Pancreas (tissue), 10 donors: ENCODE measurements around the gene SNCB. TPM values are rescaled to one million over a fixed set of nuclear protein-coding genes. Genes with fewer than 3 reads are reported as not detected.
A peak's percentile ranks its signal among the peaks of the same experiment; 100 is the strongest.

ENCODE experiments used
- ATAC-seq, 4 donors: fragments of 200-7000 bp; cut with Tn5 transposase; one replicate each; pipeline versions ENCODE4 v1.8.0 to v1.9.1; 2020; ENCODE audit warnings: mild to moderate bottlenecking in 4 of 4, moderate library complexity in 4 of 4
- DNase-seq, 6 donors: peaks; one replicate each; pipeline ENCODE4 v3.0.0-alpha.2; 2020
- FAIRE-seq: peaks from 2 replicates; lab custom pipeline; 2012; peaks lifted over from hg19 to GRCh38; lab: Jason Lieb, UNC
- H3K27ac ChIP-seq, 4 donors: fragments of 200-600 bp; sonication (generic); 1 replicate in 3 of 4; 2 replicates in 1 of 4; pipeline versions ENCODE4 v1.5.0 to v1.8.0; 2020
- H3K27me3 ChIP-seq, 4 donors: fragments of 200-600 bp; one replicate each; pipeline ENCODE4 v1.8.0; 2021
- H3K36me3 ChIP-seq, 3 donors: fragments of 200-600 bp; sonication (generic) in 1 of 3; one replicate each; pipeline versions ENCODE4 v1.5.0 to v1.8.0; 2020 to 2021
- H3K4me1 ChIP-seq, 3 donors: fragments of 200-600 bp; one replicate each; pipeline ENCODE4 v1.8.0; 2021
- H3K4me3 ChIP-seq, 4 donors: fragments of 200-600 bp; sonication (generic) in 2 of 4; one replicate each; pipeline versions ENCODE4 v1.5.0 to v1.8.0; 2020 to 2021
- H3K9me3 ChIP-seq, 4 donors: fragments of 200-600 bp; one replicate each; pipeline ENCODE4 v1.8.0; 2021
- WGBS, 2 donors: extraction: QIAGEN DNeasy Blood & Tissue Kit; methylation state at CpG; one replicate each; pipeline ENCODE4 v1.1.7; 2013; 5-methylcytosine and 5-hydroxymethylcytosine counted together
- intact Hi-C, 3 donors: fragments of 100-400 bp; cut with DNase I; formaldehyde crosslinking; loops; one replicate each; pipeline versions ENCODE4 v1.11.1 to v1.14.2; 2022
- polyA plus RNA-seq, 2 donors: library from polyadenylated mRNA; stranded (reverse); fragments of 200-250 nt; gene quantifications; one replicate each; pipeline ENCODE4 v1.2.3, GENCODE V29; 2013
- total RNA-seq, 6 donors: library from RNA; stranded (reverse); fragmentation: NEBNext Ultra II Directional in 4 of 6; extraction: Animal tissue kit (Norgen Biotek cat#: 25700) in 4 of 6; gene quantifications; one replicate each; pipeline versions ENCODE4 v1.2.1 to v1.2.4, GENCODE V29; 2021 to 2023
- TF ChIP-seq, protein P1 (sequence below), 4 donors: fragments of 200-600 bp; sonication (generic) in 3 of 4; IDR thresholded peaks; one replicate each; pipeline versions ENCODE4 v1.5.0 to v1.8.0; 2021; ENCODE audit warnings: antibody characterized with exemption in 4 of 4
- donor health status: healthy with polysubstance abuse.
- donor health status: DM: no; HTN: no; CAD: no; lungs with moderate emphysema.
- donor health status: DM: no; HTN: no; CAD: no.
- donor health status: control.
- donor health status: control.
- donor health status: Bipolar disorder and iron deficiency.
- donor health status: DM: yes; HTN: yes; CAD: no.
- donor health status: DM: no; HTN: no; CAD: no.
- donor health status: DM: no; HTN: no; CAD: no.
- donor health status: DM: yes; HTN: yes; CAD: no.

Gene SNCB
- total and polyA plus RNA-seq, 8 donors, result 0.14 to 6.6 (median 0.40) TPM; not detected in 1

DNA sequence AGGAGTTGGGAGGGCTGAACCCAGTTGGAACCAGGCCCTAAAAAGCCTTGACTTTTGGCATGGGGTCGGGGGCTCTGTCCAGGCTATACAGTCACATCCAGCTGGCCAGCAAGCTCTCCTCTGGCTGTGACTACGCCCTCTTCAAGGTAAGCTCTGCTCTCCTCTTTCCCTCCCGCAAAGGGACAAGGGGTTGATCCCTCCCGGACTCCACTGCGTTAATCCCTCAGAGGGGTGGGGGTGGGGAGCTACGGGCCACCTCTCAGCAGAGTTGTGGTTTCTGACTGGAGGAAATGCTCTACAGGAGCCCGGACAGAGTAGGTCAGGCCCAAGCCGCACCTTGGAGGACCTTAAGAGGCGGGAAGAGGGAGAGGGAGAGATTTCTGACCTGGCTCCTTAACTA lies 14.0 kb upstream of the SNCB start:
- no peaks in the 10 kb centered on the region for H3K36me3 ChIP-seq
- no peak overlapping the region for H3K4me3 ChIP-seq
- TF ChIP-seq, protein P1, sequence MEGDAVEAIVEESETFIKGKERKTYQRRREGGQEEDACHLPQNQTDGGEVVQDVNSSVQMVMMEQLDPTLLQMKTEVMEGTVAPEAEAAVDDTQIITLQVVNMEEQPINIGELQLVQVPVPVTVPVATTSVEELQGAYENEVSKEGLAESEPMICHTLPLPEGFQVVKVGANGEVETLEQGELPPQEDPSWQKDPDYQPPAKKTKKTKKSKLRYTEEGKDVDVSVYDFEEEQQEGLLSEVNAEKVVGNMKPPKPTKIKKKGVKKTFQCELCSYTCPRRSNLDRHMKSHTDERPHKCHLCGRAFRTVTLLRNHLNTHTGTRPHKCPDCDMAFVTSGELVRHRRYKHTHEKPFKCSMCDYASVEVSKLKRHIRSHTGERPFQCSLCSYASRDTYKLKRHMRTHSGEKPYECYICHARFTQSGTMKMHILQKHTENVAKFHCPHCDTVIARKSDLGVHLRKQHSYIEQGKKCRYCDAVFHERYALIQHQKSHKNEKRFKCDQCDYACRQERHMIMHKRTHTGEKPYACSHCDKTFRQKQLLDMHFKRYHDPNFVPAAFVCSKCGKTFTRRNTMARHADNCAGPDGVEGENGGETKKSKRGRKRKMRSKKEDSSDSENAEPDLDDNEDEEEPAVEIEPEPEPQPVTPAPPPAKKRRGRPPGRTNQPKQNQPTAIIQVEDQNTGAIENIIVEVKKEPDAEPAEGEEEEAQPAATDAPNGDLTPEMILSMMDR (IDR thresholded peaks at IDR 0.05), result no peak
- peaks cover 0 to 6% (median 3%) of the 10 kb centered on the region in 3 donors for H3K4me1 ChIP-seq
- WGBS, 2 donors, result 68 to 71% methylated on average over 9 of the region's 9 CpGs
- H3K9me3 ChIP-seq, result no peaks in the 10 kb centered on the region
- no peak for ATAC-seq
- H3K27me3 ChIP-seq, result no peaks in the 10 kb centered on the region
- H3K27ac ChIP-seq, result no peak overlapping the region
- intact Hi-C loops, result no loop called here
- FAIRE-seq, result no peak
- no peak for DNase-seq

- H3K4me1 ChIP-seq, result peaks cover 0 to 6% (median 3%) of the 10 kb centered on the region in 3 donors
- ATAC-seq, result no peak
- H3K27me3 ChIP-seq, result no peaks in the 10 kb centered on the region
- 71 to 74% methylated on average over 11 of the region's 11 CpGs for WGBS, 2 donors
- H3K4me3 ChIP-seq, result no peak overlapping the region
- H3K9me3 ChIP-seq, result no peaks in the 10 kb centered on the region
- TF ChIP-seq, protein P1 (IDR thresholded peaks at IDR 0.05), result no peak
- no peak overlapping the region for H3K27ac ChIP-seq
- intact Hi-C loops, result no loop called here
- FAIRE-seq, result no peak
- peak in 1 of 6 donors; percentile 56 for DNase-seq
- H3K36me3 ChIP-seq, result no peaks in the 10 kb centered on the region
These were observed 13.3 kb upstream of the SNCB start for GRCh38 chr5:176643491-176644219.

DNA sequence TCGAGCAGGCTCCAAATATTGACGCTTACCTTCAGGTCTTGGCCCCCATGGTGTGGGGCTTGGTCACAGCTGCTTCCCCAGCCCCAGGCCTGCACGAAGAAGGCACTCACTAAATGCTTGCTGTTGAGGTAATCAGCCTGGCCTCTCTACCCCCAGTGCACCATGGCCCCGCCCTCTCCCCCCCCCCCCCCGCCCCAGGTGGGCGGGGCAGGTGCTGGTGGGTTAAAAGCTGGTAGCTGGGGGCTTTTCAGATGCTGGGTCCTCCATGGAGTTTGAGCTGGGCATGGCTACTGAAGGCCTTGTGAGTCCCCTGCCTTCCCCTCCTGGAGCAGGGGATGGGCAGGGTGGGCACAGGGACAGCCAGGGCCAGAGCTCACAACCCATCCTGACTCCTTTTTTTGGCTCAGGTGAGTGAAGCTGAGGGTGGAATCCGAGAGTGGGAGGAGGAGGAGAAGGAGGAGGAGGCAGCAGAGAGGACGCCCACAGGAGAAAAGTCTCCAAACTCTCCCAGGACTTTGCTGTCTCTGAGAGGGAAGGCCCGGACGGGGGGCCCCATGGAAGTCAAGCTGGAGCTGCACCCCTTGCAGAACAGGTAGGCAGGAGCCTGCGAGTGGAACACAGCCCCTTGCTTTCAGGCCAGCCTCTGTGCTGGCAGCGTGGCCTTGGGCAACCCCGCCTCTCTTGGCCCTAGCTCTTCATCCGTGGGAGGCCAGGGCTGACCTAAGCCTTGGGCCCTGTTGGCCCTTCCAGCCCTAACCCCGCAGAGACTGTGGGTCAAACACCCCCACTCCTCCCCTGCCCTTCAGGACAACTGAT lies 12.5 kb upstream of the SNCB start:
- TF ChIP-seq, protein P1 (IDR thresholded peaks at IDR 0.05), result no peak
- Histone ChIP-seq H3K36me3 (no peaks in the 10 kb centered on the region), H3K27me3 (no peaks in the 10 kb centered on the region), H3K9me3 (no peaks in the 10 kb centered on the region), H3K27ac (no peak overlapping the region), H3K4me3 (no peak overlapping the region), H3K4me1 (peaks cover 0 to 3% (median 0%) of the 10 kb centered on the region in 3 donors)
- WGBS, 2 donors, result 33 to 38% methylated on average over 12 to 14 of the region's 15 CpGs
- ATAC-seq, result no peak
- DNase-seq, result peak in 2 of 6 donors; percentile 23 to 78
- intact Hi-C loops, result no loop called here
- FAIRE-seq, result no peak

GRCh38 chr5:176640616-176641015 lies 10.3 kb upstream of the SNCB start:
- WGBS, 2 donors, result 63 to 64% methylated on average over 4 of the region's 4 CpGs
- Histone ChIP-seq H3K27ac (no peak overlapping the region), H3K4me1 (no peaks in the 10 kb centered on the region), H3K9me3 (no peaks in the 10 kb centered on the region), H3K27me3 (no peaks in the 10 kb centered on the region), H3K36me3 (no peaks in the 10 kb centered on the region), H3K4me3 (no peak overlapping the region)
- intact Hi-C loops, result no loop called here
- FAIRE-seq (no peak), ATAC-seq (no peak), DNase-seq (no peak)
- TF ChIP-seq, protein P1 (IDR thresholded peaks at IDR 0.05), result no peak
